Lung microvascular endothelial cell (primary cell): ENCODE measurements around the gene PPP1R27. TPM values are rescaled to one million over a fixed set of nuclear protein-coding genes. Genes with fewer than 3 reads are reported as not detected.

Experiments used
- DNase-seq, 2 donors: peaks; one replicate each; pipeline versions ENCODE4 v3.0.0 to v3.0.0-alpha.2; 2010; ENCODE audit warnings: low read depth in 2 of 2
- total RNA-seq: library from RNA; depleted of rRNA; stranded (reverse); fragments of >200 nt; gene quantifications from 2 replicates; pipeline ENCODE4 v1.2.1, GENCODE V29; 2014

Gene PPP1R27
- total RNA-seq, 1 donor from 2014 or later = not detected

DNA sequence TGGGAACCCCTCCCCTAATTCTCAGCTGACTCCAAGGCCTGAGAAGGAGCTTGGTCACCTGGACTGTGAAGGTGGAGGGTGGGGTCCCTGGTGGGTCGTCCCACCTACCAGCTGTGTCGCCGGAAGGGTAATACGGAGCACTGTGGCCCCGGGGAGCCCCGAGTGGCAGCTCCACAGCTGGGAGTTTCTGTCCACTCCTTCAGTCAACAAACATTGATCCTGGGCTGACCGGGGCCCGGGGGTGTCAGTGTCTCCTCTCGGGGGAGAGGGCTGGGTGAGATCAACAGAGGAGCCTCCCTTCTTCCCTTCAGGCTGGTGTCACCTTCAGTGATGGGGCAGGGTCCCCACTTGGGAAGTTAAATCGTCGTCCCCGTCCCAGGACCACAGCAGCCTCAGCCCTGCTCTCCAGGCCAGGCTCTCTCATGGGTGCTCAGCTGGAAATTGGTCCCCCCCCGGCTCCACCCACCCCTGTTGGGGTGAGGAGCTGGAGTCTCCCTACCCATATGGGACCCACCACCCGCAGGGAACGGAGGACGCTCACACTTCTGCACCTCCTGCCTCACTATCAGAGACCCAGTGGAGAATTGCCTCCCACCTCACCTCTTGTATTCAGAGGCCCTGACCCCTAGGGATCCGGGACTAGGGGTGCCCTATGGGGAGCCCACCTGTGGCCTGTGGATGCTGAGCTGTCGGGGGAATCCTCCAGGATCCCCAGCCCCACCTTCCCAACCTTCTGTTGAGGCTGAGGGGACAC lies 29.0 kb downstream of the PPP1R27 start:
- DNase-seq = no peak

GRCh38 chr17:81804559-81805399 lies 30.1 kb downstream of the PPP1R27 start:
- DNase-seq = no peak

GRCh38 chr17:81803728-81804558 lies 30.9 kb downstream of the PPP1R27 start, which contains the start of gene GCGR:
GCGR (plus strand) TSS chr17:81804150; CDS start chr17:81809019, 4,869 bp downstream.
- DNase-seq = no peak

GRCh38 chr17:81802856-81803643 lies 31.8 kb downstream of the PPP1R27 start:
- DNase-seq = no peak

- DNase-seq = no peak
Measured at GRCh38 chr17:81802048-81802758, 32.6 kb downstream of the PPP1R27 start.

- DNase-seq = no peak
Measured at GRCh38 chr17:81801327-81801726, 33.5 kb downstream of the PPP1R27 start.

DNA sequence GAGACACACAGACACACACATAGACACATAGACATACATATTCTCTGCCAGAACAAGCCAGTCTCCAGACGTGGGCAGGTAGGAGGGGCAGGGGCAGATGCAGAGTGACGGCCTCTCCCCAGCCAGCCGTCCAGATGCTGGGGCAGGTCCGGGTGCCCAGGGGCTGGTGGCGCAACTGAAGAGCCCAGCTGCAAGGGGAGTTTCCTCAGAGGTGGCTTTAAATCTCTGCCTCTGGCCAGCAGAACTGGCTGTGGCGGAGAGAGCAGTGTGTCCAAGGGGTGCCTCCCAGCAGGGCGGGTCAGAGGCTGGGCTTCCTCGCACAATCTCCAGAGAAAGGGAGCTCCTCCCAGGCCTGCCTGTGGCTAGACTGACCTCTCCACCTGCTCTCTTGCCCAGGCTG lies 40.3 kb downstream of the PPP1R27 start:
- no peak for DNase-seq

DNA sequence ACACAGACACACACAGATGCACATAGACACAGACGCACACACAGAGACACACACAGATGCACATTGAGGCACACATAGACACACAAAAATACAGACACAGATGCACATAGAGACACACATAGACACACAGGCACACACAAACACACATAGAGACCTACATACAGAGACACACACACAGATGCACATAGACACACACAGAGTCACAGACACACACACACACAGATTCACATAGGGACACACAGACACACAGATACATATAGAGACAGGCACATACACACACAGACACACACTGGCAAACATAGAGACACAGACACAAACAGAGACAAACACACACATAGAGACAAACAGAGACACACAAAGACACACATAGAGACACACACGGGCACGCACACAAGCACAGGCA lies 40.8 kb downstream of the PPP1R27 start:
- DNase-seq = no peak

DNA sequence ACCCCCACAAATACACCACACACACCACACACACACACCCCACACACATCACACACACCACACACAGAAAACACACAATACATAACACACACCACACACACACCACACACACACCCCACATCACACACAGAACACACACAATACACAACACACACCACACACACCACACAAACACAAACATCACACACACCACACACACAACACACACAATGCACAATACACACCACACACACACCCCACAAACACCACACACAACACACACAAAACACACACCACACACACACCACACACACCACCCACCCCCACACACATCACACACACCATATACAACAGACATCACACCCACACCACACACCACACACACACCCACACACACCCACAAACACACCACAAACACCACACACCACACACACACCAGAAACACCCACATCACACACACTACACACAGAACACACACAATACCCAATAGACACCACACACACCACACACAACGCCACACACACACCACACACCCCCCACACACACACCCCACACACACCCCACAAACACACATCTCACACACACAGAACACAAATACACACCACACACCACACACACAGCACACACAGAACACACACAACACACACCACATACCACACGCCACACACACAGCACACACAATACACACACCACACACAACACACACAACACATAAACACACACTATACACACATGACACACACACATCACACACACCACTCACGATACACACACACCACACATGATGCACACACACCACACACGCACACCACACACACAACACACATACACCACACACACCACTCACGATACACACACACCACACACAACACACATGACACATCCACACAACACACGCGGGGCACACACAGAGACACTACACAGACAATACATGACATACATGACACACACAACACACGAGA lies 41.9 kb downstream of the PPP1R27 start:
- DNase-seq = no peak

Other genes with a start within 250 kb of the PPP1R27 start
- 51.2 and 61.5 TPM in 2 replicates for gene NPLOC4, start 197.9 kb downstream of the PPP1R27 start, total RNA-seq
- 0.22 and 0.99 TPM in 2 replicates for gene TSPAN10, start 197.9 kb downstream of the PPP1R27 start, total RNA-seq
- 1.1 and 4.8 TPM in 2 replicates for gene PDE6G, start 178.5 kb downstream of the PPP1R27 start, total RNA-seq
- gene OXLD1, start 168.4 kb downstream of the PPP1R27 start, total RNA-seq = 21.4 and 30.4 TPM in 2 replicates
- 5.7 and 6.9 TPM in 2 replicates for gene CCDC137, start 168.3 kb downstream of the PPP1R27 start, total RNA-seq
- 28.6 and 29.4 TPM in 2 replicates for gene ARL16, start 151.3 kb downstream of the PPP1R27 start, total RNA-seq
- gene HGS, start 151.0 kb downstream of the PPP1R27 start, total RNA-seq = 43.2 and 45.2 TPM in 2 replicates
- 7.8 and 8.7 TPM in 2 replicates for gene MRPL12, start 131.7 kb downstream of the PPP1R27 start, total RNA-seq
- gene SLC25A10, start 122.8 kb downstream of the PPP1R27 start, total RNA-seq = 6.7 and 11.8 TPM in 2 replicates
- gene GCGR, start 30.9 kb downstream of the PPP1R27 start, total RNA-seq = not detected in 2 replicates
- 93.7 and 178 TPM in 2 replicates for gene MCRIP1, start 1.8 kb downstream of the PPP1R27 start, total RNA-seq
- gene P4HB, start 25.5 kb upstream of the PPP1R27 start, total RNA-seq = 504 and 688 TPM in 2 replicates
- gene ARHGDIA, start 36.3 kb upstream of the PPP1R27 start, total RNA-seq = 91.7 and 92.9 TPM in 2 replicates
- gene ALYREF, start 56.5 kb upstream of the PPP1R27 start, total RNA-seq = 107 and 136 TPM in 2 replicates
- 102 and 112 TPM in 2 replicates for gene ANAPC11, start 56.7 kb upstream of the PPP1R27 start, total RNA-seq
- under 0.01 TPM in 1 of 2 replicates, not detected in the other for gene NPB, start 67.2 kb upstream of the PPP1R27 start, total RNA-seq
- gene PCYT2, start 76.3 kb upstream of the PPP1R27 start, total RNA-seq = 24.0 and 27.6 TPM in 2 replicates
- 11.3 and 13.1 TPM in 2 replicates for gene SIRT7, start 83.1 kb upstream of the PPP1R27 start, total RNA-seq
- 9.2 and 17.1 TPM in 2 replicates for gene MAFG, start 92.7 kb upstream of the PPP1R27 start, total RNA-seq
- 52.3 and 60.9 TPM in 2 replicates for gene PYCR1, start 102.2 kb upstream of the PPP1R27 start, total RNA-seq
- gene MYADML2, start 112.2 kb upstream of the PPP1R27 start, total RNA-seq = not detected in 2 replicates
- gene NOTUM, start 126.1 kb upstream of the PPP1R27 start, total RNA-seq = under 0.01 TPM in 2 replicates
- gene ASPSCR1, start 142.6 kb upstream of the PPP1R27 start, total RNA-seq = 17.7 and 23.2 TPM in 2 replicates
- 30.1 and 31.5 TPM in 2 replicates for gene CENPX, start 187.8 kb upstream of the PPP1R27 start, total RNA-seq
- gene LRRC45, start 188.3 kb upstream of the PPP1R27 start, total RNA-seq = 7.6 and 8.3 TPM in 2 replicates
- 9.7 and 18.3 TPM in 2 replicates for gene RAC3, start 196.6 kb upstream of the PPP1R27 start, total RNA-seq
- 35.5 and 37.7 TPM in 2 replicates for gene DCXR, start 202.6 kb upstream of the PPP1R27 start, total RNA-seq
- gene RFNG, start 216.8 kb upstream of the PPP1R27 start, total RNA-seq = 10.0 and 16.3 TPM in 2 replicates
- gene GPS1, start 216.8 kb upstream of the PPP1R27 start, total RNA-seq = 61.9 and 64.1 TPM in 2 replicates
- gene DUS1L, start 230.8 kb upstream of the PPP1R27 start, total RNA-seq = 30.7 and 35.5 TPM in 2 replicates